Tibial nerve (tissue), 4 donors: ENCODE results near the gene IGFBP6.

ENCODE experiments used
- CTCF ChIP-seq, 5 experiments: fragments of 200-600 bp in 3 of 5; fragments of 450-650 bp in 2 of 5; sonication (generic) in 3 of 5; IDR thresholded peaks; one replicate each; pipeline ENCODE4 v1.5.1; 2016 to 2019; ENCODE audit warnings: antibody characterized with exemption in 5 of 5, mild to moderate bottlenecking in 3 of 5, moderate library complexity in 2 of 5
- EP300 ChIP-seq, 2 donors: sonication (generic); formaldehyde crosslinking; IDR thresholded peaks; one replicate each; pipeline ENCODE4 v1.6.1; 2017; ENCODE audit warnings: antibody characterized with exemption in 2 of 2, mild to moderate bottlenecking in 1 of 2
- POLR2A ChIP-seq, 2 donors: fragments of 450-650 bp; IDR thresholded peaks; one replicate each; pipeline ENCODE4 v1.6.1; 2017; ENCODE audit warnings: antibody characterized with exemption in 2 of 2, mild to moderate bottlenecking in 2 of 2, moderate library complexity in 2 of 2

- TF ChIP-seq CTCF (IDR thresholded peaks at IDR 0.05) = no peak
- peak in 1 of 2 donors; percentile 68 for TF ChIP-seq POLR2A (IDR thresholded peaks at IDR 0.05)
- TF ChIP-seq EP300 (IDR thresholded peaks at IDR 0.05) = peak; percentile 58 to 95
These were observed 47.7 kb upstream of the IGFBP6 start, which contains the start of gene TNS2 for GRCh38 chr12:53049571-53050318.
